HG03439 (cell line): Measurements from ENCODE around the gene SP4.
A peak's percentile ranks its signal among the peaks of the same experiment; 100 is the strongest.

Experiments
- ATAC-seq: cut with Tn5 transposase; IDR thresholded peaks from one replicate; pipeline ENCODE4 v1.9.1; 2021; ENCODE audit warnings: mild to moderate bottlenecking, moderate library complexity; ENCODE audit not compliant: unreplicated experiment

SP4 gene

DNA sequence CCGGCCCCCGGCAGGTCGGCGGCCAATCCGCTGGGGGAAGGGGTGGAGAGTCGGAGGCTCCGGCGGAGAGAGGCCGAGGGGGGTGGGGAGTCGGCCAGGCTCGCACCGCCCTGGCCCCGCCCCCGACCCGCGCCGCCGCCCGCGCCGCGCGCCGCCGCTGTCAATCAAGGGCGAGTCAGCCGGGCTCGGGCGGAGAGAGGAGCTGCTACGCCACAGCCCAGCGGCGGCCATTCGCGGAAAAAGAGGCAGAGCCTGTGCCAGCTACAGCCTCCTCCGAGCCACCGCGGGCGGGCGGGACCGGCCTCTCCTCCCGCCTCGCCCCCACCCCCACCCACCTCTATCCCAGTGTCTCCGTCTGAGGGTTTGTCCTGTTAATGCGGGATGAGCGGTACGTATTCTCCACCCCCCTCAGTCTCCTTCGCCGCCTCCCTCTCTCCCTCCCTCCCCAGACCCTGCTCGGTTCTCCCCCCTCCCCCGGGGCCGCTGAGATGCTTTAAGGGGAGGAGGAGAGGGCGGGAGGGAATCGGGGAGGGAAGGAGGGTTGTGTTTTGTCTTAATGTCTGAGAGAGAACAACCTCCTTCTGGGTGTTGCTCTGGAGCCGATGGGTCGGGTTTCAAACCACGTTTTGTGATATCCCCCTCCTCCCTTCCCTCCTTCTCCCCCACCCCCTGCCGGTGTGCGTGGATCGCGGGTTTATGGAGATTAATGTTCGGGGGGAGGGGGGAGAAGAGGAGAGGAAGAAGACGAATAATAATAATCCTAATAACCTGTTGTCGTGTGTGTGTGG lies at the start of gene SP4:
SP4 (plus strand) TSS at position 213 of the 788 bp plus-strand sequence; CDS start at position 382, 169 bp downstream.
- peak; percentile 71 for ATAC-seq

DNA sequence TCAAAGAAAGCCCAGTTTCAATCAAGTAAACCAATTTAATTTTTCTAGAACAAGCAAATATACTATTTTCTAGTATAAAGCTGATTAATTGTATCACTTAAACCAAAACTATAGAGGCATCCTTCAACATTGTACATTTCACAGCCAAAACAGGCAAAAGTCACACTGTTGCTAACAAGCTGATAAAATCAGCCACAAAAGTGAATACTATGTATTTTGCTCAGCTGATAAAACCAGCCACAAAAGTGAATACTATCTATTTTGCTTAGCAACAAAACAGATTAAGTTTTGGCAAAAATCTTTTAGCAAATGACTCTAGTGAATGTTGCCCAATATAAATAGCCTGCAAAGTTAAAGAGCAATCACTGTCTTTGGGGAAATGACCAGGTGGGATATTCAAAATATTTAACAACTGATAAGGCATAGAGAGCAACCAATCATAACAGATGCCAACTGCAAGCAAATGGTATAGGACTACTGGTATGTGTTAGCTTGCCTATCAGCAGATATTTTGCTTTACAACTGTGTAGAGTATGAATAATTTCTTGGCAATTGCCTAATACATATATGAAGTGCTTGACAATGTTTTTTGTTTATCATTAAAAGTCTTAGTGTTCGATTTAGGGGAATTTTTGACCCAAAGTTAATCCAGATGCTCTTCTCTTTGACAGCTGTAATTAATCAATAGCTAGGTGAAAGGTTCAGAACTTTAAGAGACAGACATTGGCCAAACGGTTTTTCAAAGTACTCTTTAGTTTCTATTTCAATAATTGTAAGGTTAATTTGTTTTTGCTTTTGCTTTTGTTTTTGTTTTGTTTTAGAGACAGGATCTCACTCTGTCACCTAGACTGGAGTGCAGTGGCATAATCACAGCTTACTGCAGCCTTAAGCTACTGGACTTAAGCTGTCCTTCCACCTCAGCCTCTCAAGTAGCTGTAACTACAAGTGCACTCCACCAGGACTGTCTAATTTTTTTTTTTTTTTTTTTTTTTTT lies 44.4 kb upstream of the SP4 start:
- peak; percentile 83 for ATAC-seq

DNA sequence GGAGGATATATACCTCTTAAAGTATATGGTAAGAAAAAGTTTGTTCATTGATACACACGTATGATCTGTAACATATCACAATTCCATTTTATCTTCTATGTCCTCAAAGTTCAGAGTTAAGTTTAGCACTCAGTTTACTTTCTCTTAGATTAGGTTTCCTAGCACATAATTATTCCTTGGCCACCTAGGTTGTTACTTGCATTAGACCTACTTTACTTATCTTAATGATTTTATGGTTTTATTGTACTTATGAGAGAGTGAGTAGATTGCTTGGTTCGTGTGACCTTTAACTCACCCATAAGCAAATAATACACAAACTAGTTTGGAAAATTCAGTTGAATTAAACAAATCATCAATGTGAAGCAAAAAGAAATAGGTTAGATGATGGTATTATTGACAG lies 33.9 kb upstream of the SP4 start:
- no peak for ATAC-seq

DNA sequence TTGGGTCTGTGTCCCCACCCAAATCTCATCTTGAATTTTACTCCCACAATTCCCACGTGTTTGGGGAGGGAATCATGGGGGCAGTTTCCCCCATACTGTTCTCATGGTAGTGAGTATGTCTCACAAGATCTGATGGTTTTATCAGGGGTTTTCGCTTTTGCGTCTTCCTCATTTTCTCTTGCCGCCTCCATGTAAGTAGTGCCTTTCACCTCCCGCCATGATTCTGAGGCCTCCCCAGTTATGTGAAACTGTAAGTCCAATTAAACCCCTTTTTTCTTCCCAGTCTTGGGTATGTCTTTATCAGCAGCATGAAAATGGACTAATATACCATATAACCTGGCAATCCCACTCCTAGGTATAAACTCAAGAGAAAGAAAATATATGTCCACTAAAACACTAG lies 25.9 kb upstream of the SP4 start:
- no peak for ATAC-seq

DNA sequence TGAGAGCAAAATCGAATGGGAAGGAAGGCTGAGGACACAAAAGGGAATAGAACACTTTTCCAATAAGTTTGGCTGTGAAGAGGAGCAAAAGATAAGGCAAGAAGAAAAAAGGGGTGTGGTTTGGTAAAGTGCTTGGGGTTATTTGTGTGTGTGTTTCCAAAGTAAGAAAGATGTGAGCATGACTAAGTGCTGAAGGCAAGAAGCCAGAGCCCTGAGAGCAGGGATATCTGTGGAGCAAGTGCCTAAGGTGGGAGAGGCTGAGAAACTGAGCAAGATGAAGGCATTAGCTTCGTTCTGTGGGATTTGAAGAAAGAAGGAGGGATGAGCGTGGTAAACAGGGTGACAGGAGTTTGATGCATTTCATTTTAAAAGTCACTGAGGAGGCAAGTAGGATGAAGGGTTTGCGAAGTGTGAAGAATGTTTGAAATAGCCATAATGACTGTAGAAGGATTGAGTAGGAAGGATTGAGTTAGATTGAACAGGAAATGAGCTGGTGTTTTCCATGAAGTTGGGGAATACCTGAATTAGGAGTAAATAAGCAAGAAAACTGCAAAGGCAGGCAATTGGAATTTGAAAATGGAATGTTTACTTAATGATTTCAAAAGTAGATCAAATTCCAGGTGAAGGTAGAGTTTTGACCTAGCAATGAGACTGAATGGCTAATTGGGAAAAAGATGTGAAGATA lies 19.9 kb upstream of the SP4 start:
- ATAC-seq, result no peak

DNA sequence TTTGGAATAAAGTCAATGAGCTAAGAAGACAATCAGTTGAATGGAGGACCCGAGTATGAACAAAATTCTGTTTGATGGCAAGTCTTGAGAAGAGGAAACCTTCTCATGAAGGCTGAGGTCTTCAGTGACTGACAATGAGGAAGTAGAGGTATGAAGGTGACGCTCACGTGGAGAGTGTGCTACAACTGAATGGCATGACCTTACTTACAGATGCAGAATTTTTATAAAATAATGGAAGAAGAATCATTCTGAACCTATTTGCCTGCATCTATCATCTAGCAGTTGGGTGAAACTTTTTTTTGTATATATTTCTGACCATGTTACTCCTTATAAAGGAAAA lies 19.4 kb upstream of the SP4 start:
- no peak for ATAC-seq

DNA sequence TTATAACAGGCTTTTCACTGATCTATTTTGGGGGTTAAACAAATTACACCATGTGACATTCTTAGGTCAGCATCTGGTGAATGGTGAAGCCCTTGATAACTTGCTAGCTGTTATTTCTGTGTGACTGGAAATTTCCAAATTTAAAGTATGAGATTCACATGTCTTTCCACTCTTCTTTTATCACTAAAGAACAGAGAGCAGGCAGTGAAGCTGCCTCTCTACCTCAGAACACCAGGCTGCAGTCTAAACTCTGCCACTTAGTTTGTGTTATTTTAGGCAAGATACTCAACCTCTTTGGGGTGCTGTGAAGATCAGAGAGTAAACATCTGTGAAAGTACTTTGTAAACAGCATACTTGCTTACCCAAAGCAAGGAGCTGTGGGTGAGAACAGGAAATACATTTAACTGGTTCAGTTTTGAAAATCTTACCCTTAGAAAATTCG lies 15.5 kb upstream of the SP4 start:
- peak; percentile 88 for ATAC-seq

DNA sequence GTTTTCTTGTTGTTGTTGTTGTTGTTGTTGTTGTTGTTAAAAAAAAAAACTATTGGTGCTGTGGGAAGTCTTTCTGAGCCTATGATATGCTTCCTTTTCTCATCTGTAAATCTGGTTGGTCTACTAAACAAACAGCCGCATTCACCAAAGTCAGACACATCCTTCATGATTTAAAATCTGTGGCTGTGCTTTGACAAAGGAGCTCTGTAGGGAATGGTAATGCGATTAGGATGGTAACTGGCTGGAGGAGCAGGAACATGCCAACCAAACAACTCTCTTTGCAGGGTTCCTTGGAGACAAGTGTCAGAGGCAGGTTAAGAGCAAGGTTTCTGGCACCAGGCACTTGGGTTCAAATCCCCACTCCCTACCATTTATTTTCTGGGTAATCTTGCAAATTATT lies 14.9 kb upstream of the SP4 start:
- ATAC-seq, result no peak

DNA sequence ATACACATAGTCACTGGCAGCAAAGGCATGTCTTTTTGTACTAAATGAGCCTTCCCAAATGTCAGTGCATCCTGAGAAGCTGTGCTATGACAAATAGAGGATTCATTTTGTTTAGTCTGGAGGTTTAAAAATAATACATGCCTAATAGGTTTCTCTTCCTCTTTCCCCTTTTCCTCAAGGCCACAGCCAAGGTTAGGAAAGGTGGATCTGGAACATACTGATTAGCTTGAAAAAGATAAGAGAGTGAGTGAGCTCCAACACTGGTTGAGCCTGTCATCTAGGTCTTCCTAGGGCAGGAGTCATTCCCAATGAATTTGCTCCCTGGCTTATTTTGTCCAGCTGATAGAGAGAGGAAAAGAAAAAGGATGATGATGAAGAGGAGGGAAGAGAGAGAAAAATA lies 14.4 kb upstream of the SP4 start:
- ATAC-seq, result no peak

DNA sequence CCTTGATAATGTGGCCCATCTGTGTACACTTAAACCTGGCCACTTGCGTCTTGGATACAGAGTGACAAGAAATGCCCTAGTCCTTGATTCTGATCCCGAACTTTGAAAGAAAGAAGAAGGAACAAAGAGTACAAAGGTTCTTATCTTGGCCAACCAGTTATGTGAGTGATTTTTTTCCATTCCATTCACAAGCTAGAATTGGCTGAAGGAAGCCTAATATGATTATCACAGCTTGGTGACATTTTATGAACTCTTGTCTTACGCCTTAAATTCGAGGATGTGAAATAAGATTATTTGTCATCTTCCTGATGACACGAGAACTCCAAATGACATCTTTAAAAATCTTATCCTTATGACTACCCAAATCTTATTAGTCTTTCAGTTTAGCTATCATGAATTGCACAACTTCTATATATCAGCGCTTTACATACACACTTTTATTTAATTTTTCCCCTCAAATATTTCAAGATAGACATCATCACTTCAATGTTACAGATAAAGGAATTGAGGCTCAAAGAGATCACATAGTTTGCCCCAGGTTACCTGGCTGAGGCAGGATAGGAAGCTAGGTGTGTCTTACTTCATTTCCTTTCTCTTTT lies 13.0 kb upstream of the SP4 start:
- no peak for ATAC-seq

DNA sequence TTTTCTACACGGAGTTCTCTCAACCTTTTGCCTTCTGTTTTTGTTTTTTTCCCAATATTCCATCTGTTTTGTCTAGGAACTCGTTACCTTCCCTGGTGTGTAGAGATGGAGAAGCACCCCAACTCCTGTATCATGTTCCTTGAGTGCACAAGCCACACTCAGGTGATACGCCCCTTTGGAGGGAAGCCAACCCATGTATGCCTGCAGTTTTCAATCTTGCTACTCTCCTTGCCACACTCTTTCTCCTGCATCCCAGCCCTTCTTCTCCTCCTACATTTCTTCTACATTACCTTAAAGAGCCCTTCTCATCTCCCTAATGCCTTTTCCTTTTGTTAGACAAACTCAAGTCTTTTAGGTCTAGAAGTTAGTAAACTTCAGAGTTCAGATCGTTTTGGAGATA lies 10.2 kb upstream of the SP4 start:
- no peak for ATAC-seq

DNA sequence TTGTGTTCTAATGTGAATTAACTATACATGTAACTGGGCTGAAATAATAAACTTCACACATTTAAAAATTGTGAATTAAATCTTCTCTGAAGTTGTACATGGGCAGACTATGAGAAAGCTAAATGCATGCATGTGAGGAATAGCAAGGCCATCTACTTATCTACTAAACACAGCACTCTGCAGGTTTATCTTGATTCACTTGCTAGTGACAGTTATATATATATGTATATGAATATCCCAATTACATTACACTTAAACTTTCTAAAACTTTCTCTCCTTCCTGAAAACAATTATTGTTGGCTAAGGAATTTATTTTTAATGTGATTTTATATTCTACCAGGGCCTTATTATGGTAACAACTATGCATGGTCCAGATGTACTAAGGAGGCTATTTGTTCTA lies 5.1 kb upstream of the SP4 start:
- ATAC-seq, result no peak

DNA sequence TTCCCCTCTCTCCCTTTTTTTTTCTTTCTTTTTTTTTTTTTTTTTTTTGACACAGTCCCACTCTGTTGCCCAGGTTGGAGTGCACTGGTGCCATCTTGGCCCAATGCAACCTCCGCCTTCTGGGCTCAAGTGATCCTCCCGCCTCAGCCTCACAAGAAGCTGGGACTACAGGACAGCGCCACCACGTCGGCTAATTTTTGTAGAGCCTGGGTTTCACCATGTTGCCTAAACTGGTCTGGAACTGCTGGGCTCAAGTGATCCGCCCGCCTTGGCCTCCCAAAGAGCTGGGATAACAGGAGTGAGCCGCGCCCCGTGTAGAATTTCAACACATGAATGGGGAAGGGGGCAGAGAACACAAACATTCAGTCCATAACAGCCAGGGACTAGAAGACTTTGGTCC lies 2.6 kb upstream of the SP4 start:
- no peak for ATAC-seq

DNA sequence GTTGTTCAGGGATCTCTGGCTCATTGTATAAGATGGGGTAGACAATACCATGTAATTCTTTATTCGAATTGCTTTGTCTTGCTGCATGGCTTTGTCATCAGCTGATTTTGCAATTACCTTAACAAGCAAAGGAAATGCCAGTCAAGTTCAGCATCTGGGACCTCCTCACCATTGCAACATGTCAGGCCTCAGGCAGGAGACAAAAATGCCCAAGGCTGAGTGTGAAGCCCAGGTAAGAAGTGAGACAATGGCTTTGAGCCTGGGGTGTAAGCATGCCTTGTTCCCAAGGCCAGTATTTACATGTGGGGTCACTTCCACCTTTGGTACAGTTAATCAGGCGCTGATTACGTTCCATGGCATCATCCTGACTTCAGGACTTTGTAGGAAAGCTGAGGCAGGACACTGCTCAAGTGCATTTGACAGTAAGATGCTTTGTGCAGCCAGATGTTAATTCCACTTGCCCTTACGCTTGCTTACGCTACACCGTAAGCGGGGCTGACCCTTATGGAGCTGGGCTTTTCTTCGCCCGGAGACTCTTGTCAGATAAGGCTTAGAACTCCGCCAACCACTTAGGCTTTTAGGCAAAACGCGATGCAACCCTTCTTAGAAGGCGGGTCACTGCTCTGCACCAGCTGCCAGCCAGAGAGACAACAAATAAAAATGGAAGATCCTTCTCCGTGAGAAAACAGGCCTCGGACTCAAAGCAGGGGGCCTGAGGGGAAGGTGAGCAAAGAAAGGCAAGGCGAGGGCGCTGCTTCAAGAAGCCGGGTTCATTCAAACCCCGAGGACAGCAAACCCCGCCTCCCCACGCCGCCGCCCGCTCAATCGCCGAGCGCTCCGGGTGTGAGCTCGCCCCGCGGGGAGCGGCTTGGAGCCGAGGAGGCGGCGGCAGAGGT lies 1.3 kb upstream of the SP4 start:
- no peak for ATAC-seq

DNA sequence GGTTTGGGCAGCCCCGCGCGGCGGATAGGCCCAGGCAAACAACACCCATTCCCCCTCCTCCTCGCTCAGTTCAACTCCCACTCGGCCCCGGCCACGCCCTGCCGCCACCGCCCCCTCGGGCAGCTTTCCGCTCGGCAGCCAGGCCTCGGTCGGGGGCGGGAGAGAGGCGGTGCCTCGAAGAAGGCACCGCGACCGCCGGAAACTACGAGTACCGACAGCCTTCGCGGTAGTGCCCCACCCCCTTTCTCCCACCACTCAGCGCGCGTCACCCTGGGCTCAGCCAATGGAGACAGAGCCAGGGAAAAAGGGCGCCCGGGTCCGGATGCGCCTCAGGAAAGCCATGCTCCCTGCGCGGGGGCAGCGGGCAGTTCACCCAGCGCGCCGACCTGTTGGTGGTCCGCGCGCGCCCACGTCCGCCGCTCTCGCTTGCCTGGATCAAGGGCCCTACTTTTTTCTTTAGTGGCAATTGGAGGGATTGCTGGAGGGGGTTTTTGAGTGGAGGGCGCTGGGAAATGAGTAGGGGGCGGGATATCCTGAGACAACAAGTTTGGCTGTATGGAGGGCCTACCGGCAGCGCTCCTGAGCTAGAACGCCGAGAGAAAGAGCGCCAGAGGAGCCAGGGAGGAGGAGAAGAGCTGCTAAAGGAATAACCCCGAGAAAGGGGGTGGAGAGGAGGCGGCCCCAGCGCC lies 557 bp upstream of the SP4 start:
- ATAC-seq, result peak; percentile 79

DNA sequence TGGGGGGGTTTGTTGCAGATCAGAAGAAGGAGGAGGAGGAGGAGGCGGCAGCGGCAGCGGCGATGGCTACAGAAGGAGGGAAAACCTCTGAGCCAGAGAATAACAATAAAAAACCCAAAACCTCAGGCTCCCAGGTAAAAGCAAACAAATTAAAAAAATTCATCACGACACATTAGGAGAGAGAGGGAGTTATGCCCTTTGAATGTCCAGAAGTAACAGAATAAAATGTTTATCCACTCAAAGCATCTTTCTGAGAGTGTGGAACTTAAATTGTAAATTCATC lies 717 bp downstream of the SP4 start:
- no peak for ATAC-seq

DNA sequence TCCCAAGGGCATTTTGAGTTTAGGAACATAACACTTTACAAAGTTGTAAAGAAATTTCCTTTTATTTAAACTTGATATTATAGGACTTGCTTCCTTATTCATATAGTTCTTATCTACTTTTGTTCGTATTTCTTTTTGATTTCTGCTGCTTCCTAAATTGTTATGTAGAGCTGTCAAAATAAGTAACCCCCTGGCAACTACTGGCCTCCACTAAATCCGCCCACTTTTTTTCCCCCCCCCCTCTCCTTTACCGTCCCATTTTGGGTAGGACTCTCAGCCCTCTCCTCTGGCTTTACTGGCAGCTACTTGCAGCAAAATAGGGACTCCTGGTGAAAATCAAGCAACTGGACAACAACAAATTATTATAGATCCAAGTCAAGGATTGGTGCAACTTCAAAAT lies 1.1 kb downstream of the SP4 start:
- ATAC-seq, result no peak

DNA sequence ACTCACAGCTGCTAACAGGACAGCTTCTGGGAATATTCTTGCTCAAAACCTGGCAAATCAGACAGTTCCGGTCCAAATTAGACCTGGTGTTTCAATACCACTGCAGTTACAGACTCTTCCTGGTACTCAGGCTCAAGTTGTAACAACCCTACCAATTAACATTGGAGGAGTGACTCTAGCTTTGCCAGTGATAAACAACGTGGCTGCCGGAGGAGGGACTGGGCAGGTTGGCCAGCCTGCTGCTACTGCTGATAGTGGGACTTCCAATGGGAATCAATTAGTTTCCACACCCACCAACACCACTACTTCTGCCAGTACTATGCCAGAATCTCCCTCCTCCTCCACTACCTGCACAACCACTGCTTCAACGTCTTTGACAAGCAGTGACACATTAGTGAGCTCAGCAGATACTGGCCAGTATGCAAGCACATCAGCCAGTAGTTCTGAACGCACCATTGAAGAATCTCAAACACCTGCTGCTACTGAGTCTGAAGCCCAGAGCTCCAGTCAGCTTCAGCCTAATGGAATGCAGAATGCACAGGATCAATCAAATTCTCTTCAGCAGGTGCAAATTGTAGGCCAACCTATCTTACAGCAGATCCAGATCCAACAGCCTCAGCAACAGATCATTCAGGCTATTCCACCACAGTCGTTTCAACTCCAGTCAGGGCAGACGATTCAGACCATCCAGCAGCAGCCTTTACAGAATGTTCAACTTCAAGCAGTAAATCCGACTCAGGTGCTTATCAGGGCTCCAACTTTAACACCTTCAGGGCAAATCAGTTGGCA lies 2.1 kb downstream of the SP4 start:
- no peak for ATAC-seq

DNA sequence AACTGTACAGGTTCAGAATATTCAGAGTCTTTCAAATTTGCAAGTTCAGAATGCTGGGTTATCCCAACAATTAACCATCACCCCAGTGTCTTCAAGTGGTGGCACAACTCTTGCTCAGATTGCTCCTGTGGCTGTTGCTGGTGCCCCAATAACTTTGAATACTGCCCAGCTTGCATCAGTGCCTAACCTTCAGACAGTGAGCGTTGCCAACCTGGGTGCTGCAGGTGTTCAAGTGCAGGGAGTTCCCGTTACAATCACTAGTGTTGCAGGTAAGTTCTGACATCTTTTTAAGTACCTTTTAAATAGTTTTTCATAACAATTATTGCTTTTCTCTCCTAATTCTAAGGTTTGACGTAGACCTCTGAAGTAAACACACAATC lies 2.7 kb downstream of the SP4 start:
- ATAC-seq, result no peak
